ENCODE results near the gene PSMA5. TPM values are rescaled to one million over a fixed set of nuclear protein-coding genes. Genes with fewer than 3 reads are reported as not detected.

The PSMA5 gene
- total RNA-seq, 2 experiments from 2014 or later, result 53.3 to 152 TPM

DNA sequence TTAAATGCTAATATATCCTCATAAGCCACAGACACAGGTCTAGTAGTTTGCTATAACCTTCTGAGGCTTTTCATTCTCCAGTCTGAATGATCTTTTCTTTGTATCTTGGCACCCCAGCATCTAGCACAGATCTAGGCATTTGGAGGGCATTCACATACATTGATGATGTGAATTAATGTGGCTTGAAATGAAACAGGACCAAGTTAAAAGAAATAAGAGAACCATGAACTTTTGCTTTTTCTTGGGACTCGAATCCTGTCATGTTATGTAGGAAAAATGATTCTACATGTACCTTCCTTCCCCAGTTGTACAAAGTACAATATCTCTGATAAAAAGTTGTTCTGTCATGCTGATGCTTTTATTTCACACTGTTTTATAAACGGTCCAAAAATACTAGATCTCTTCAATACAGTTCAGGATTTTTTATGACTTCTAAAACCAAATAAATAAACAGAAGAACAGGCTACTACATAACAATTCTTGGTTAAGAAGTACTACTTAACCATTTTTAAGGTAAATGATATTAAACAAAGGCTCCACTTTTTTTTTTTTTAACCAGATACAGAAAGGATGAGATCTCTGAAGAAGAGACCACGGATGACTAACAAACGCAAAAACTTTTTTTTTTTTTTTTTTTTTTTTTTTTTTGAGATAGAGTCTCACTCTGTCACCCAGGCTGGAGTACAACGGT, 31.5 kb downstream of the PSMA5 start:
- Histone ChIP-seq H3K27ac (ENCODE audit: low read depth, low read length, poor library complexity, severe bottlenecking) (peak overlapping the region; percentile 31), H4K20me1 (ENCODE audit: insufficient read depth, low read length) (peaks cover 6% of the 10 kb centered on the region; the same call in 1 of the 2 replicates), H3K79me2 (ENCODE audit: insufficient read depth, low read depth, low read length) (peaks cover 71% of the 10 kb centered on the region; the same call in 1 of the 2 replicates), H2AFZ (ENCODE audit: low read length) (no peak overlapping the region), H3K9me3 (ENCODE audit: low read length) (no peaks in the 10 kb centered on the region), H3K4me1 (ENCODE audit: insufficient read depth, low read length, poor library complexity, severe bottlenecking) (peaks cover 79% of the 10 kb centered on the region), H3K9me2 (ENCODE audit: insufficient read depth, low read length) (no peaks in the 10 kb centered on the region), H3K4me3 (ENCODE audit: low read depth, low read length, poor library complexity, severe bottlenecking) (peak overlapping the region; percentile 5), H3K36me3 (ENCODE audit: insufficient read depth, low read length) (peaks cover 5% of the 10 kb centered on the region; the same call in 1 of the 2 replicates), H3K4me2 (ENCODE audit: low read length) (peak overlapping the region; percentile 87)
- DNase-seq (ENCODE audit: low spot score), result no peak
- TF ChIP-seq, protein P1, sequence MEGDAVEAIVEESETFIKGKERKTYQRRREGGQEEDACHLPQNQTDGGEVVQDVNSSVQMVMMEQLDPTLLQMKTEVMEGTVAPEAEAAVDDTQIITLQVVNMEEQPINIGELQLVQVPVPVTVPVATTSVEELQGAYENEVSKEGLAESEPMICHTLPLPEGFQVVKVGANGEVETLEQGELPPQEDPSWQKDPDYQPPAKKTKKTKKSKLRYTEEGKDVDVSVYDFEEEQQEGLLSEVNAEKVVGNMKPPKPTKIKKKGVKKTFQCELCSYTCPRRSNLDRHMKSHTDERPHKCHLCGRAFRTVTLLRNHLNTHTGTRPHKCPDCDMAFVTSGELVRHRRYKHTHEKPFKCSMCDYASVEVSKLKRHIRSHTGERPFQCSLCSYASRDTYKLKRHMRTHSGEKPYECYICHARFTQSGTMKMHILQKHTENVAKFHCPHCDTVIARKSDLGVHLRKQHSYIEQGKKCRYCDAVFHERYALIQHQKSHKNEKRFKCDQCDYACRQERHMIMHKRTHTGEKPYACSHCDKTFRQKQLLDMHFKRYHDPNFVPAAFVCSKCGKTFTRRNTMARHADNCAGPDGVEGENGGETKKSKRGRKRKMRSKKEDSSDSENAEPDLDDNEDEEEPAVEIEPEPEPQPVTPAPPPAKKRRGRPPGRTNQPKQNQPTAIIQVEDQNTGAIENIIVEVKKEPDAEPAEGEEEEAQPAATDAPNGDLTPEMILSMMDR (conservative IDR thresholded peaks at IDR 0.05; ENCODE audit: low read length), result no peak
- TF ChIP-seq EZH2phosphoT487 (IDR thresholded peaks at IDR 0.05; ENCODE audit: borderline replicate concordance, low read depth, low read length), result no peak
- TSS peak; percentile 18 for BruUV-seq (replicated peaks)
- intact Hi-C loops (cut with micrococcal nuclease; ENCODE audit: unreplicated experiment), result loop anchor here (5.0 to 10.0 kb wide), 3 partner anchors 52 to 290 kb away; no protein-coding TSS in a partner anchor
- ChIA-PET CTCF (ENCODE audit: unreplicated experiment) (no interaction called here), POLR2A (interaction anchor here (0.7 to 6.4 kb wide), 3 partner anchors 7 to 116 kb away, joined by 4 to 55 read pairs (median 8); partner anchors contain the start of gene PSRC1)

DNA sequence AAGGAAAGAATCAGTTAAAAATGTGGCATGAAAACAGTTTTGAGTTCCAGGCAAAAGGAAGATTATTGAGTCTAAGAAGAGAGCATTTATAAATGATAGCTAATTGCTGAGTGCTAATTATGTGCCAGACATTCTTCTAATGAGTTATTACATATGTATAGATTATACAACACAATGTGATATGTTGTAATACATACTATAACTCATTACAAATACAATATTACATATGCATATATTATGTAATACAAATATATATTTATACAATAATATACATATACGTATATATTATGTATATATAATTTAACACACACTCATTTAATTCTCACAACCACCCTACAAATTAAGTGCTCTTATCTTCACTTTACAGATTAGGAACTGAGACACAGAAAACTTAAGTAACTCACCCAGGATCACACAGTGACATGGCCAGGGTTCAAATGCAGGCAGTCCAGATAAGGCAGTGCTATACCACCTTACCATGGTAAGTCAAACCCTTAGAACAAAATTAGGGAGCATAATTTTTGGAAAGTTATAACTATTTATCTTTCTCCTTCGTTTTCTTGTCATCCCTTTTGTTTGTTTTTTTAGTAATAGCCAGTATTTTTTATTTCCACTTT, 32.5 kb downstream of the PSMA5 start:
- POLR2A ChIA-PET, result interaction anchor here (0.6 to 5.1 kb wide), 5 partner anchors 11 to 111 kb away, joined by 4 to 21 read pairs (median 4); partner anchors contain the start of gene PSRC1
- H3K4me1 ChIP-seq (ENCODE audit: insufficient read depth, low read length, poor library complexity, severe bottlenecking), result peaks cover 84% of the 10 kb centered on the region

More for the DNA sequence above, 32.5 kb downstream of the PSMA5 start:
- peak overlapping the region; percentile 87 for H3K4me2 ChIP-seq (ENCODE audit: low read length)
- TF ChIP-seq, protein P1 (conservative IDR thresholded peaks at IDR 0.05; ENCODE audit: low read length), result no peak
- TF ChIP-seq EZH2phosphoT487 (IDR thresholded peaks at IDR 0.05; ENCODE audit: borderline replicate concordance, low read depth, low read length), result no peak
- DNase-seq (ENCODE audit: low spot score), result no peak
- no peaks in the 10 kb centered on the region for H3K9me2 ChIP-seq (ENCODE audit: insufficient read depth, low read length)
- H2AFZ ChIP-seq (ENCODE audit: low read length), result no peak overlapping the region; the same call in 1 of the 2 replicates
- H3K27ac ChIP-seq (ENCODE audit: low read depth, low read length, poor library complexity, severe bottlenecking), result peak overlapping the region; percentile 90
- peaks cover 2% of the 10 kb centered on the region; the same call in 1 of the 2 replicates for H4K20me1 ChIP-seq (ENCODE audit: insufficient read depth, low read length)
- intact Hi-C loops (cut with micrococcal nuclease; ENCODE audit: unreplicated experiment), result loop anchor here (10.0 kb wide), 1 partner anchor 289 kb away; no protein-coding TSS in a partner anchor
- no peaks in the 10 kb centered on the region for H3K36me3 ChIP-seq (ENCODE audit: insufficient read depth, low read length)
- CTCF ChIA-PET (ENCODE audit: unreplicated experiment), result no interaction called here
- H3K4me3 ChIP-seq (ENCODE audit: low read depth, low read length, poor library complexity, severe bottlenecking), result peak overlapping the region; percentile 62
- peaks cover 81% of the 10 kb centered on the region for H3K79me2 ChIP-seq (ENCODE audit: insufficient read depth, low read depth, low read length)
- H3K9me3 ChIP-seq (ENCODE audit: low read length), result no peaks in the 10 kb centered on the region
- BruUV-seq (replicated peaks), result no TSS peak

Measured in OCI-LY7 (cell line).